HG02678 (cell line): ENCODE measurements around the gene BBLN.

Experiments used
- ATAC-seq: cut with Tn5 transposase; IDR thresholded peaks from one replicate; pipeline ENCODE4 v1.9.1; 2021; ENCODE audit warnings: mild to moderate bottlenecking, moderate library complexity; ENCODE audit not compliant: unreplicated experiment

BBLN gene

GRCh38 chr9:128188209-128188608 is 28.1 kb downstream of the BBLN start:
- no peak for ATAC-seq

- no peak for ATAC-seq
Measured at GRCh38 chr9:128190013-128190412, 29.9 kb downstream of the BBLN start.

GRCh38 chr9:128190516-128191405 is 30.7 kb downstream of the BBLN start:
- no peak for ATAC-seq

- peak; percentile 81 for ATAC-seq
Measured at GRCh38 chr9:128191406-128192046, 31.5 kb downstream of the BBLN start, which contains the start of gene CIZ1. Gene CIZ1 (minus strand): TSS chr9:128191572. CDS start chr9:128190857, 715 bp downstream.

- ATAC-seq = no peak
Measured at GRCh38 chr9:128192601-128193371, 32.7 kb downstream of the BBLN start.

GRCh38 chr9:128193469-128194096 is 33.5 kb downstream of the BBLN start:
- no peak for ATAC-seq

- no peak for ATAC-seq
Measured at GRCh38 chr9:128201441-128202369, 41.6 kb downstream of the BBLN start.

GRCh38 chr9:128202648-128203023 is 42.6 kb downstream of the BBLN start:
- no peak for ATAC-seq

- peak; percentile 81 for ATAC-seq
Measured at GRCh38 chr9:128203024-128203706, 43.1 kb downstream of the BBLN start, which contains the start of gene DNM1. Gene DNM1 (plus strand): TSS chr9:128203379. CDS start chr9:128203471, 92 bp downstream.

- no peak for ATAC-seq
Measured at GRCh38 chr9:128203707-128204551, 43.9 kb downstream of the BBLN start.

- no peak for ATAC-seq
Measured at GRCh38 chr9:128204858-128205257, 44.8 kb downstream of the BBLN start.

- no peak for ATAC-seq
Measured at GRCh38 chr9:128205296-128205944, 45.4 kb downstream of the BBLN start.

- ATAC-seq = no peak
Measured at GRCh38 chr9:128206484-128206883, 46.4 kb downstream of the BBLN start.

- ATAC-seq = no peak
Measured at GRCh38 chr9:128206916-128207910, 47.1 kb downstream of the BBLN start.

GRCh38 chr9:128208386-128208785 is 48.3 kb downstream of the BBLN start:
- no peak for ATAC-seq

- no peak for ATAC-seq
Measured at GRCh38 chr9:128208946-128209669, 49.0 kb downstream of the BBLN start.
